T-helper 22 cell (primary cell): Measurements from ENCODE around the gene SASH1.

Experiments
- DNase-seq: peaks from one replicate; pipeline ENCODE4 v3.0.0-alpha.2; 2020; ENCODE audit warnings: low read depth

SASH1 gene

GRCh38 chr6:148521586-148521985, 178.9 kb downstream of the SASH1 start:
- no peak for DNase-seq

- DNase-seq = no peak
Measured at GRCh38 chr6:148523048-148523447, 180.4 kb downstream of the SASH1 start.

- DNase-seq = no peak
Measured at GRCh38 chr6:148523551-148523950, 180.9 kb downstream of the SASH1 start.

GRCh38 chr6:148524471-148524882, 181.8 kb downstream of the SASH1 start:
- DNase-seq = no peak

GRCh38 chr6:148524976-148525375, 182.3 kb downstream of the SASH1 start:
- no peak for DNase-seq

- no peak for DNase-seq
Measured at GRCh38 chr6:148525453-148525852, 182.8 kb downstream of the SASH1 start.

GRCh38 chr6:148526145-148526544, 183.5 kb downstream of the SASH1 start:
- DNase-seq = no peak

GRCh38 chr6:148528292-148528691, 185.7 kb downstream of the SASH1 start:
- no peak for DNase-seq

GRCh38 chr6:148529010-148529409, 186.4 kb downstream of the SASH1 start:
- DNase-seq = no peak

GRCh38 chr6:148530394-148530953, 187.8 kb downstream of the SASH1 start:
- no peak for DNase-seq

GRCh38 chr6:148530976-148531375, 188.3 kb downstream of the SASH1 start:
- no peak for DNase-seq

GRCh38 chr6:148532698-148533097, 190.1 kb downstream of the SASH1 start:
- no peak for DNase-seq

- DNase-seq = no peak
Measured at GRCh38 chr6:148533309-148534107, 190.9 kb downstream of the SASH1 start.

- no peak for DNase-seq
Measured at GRCh38 chr6:148534871-148535270, 192.2 kb downstream of the SASH1 start.

- no peak for DNase-seq
Measured at GRCh38 chr6:148535381-148535780, 192.7 kb downstream of the SASH1 start.

GRCh38 chr6:148535976-148536375, 193.3 kb downstream of the SASH1 start:
- no peak for DNase-seq

GRCh38 chr6:148538261-148539190, 195.9 kb downstream of the SASH1 start:
- no peak for DNase-seq

- no peak for DNase-seq
Measured at GRCh38 chr6:148543540-148543939, 200.9 kb downstream of the SASH1 start.

- DNase-seq = no peak
Measured at GRCh38 chr6:148544421-148544820, 201.8 kb downstream of the SASH1 start.

GRCh38 chr6:148545901-148546300, 203.3 kb downstream of the SASH1 start:
- DNase-seq = no peak

GRCh38 chr6:148547110-148547509, 204.5 kb downstream of the SASH1 start:
- no peak for DNase-seq

GRCh38 chr6:148548065-148548748, 205.6 kb downstream of the SASH1 start:
- DNase-seq = no peak
